ENCODE measurements around the gene PCDHB5.

GRCh38 chr5:141155540-141156374, 20.8 kb downstream of the PCDHB5 start:
- TF ChIP-seq POLR2AphosphoS5 (IDR thresholded peaks at IDR 0.05), result no peak
- TF ChIP-seq POLR2A (IDR thresholded peaks at IDR 0.05), result no peak

Measured in suprapubic skin (tissue), 4 donors.